Stimulated activated effector memory CD8-positive, alpha-beta T cell treated with anti-CD3 and anti-CD28 coated beads, Interleukin-12 subunit alpha, Interleukin-12 subunit beta, amount 100 ng/mL, for 72 hours (primary cell): ENCODE results near the gene IL20RB.
"Not testable (repeated sequence)": the region's sequence is repeated elsewhere in the genome, so short reads cannot be mapped to it uniquely, and the experiment has no call there.

Experiments
- ATAC-seq: fragments of 150-1000 bp; cut with Tn5 transposase; 2 replicates; pipeline ENCODE4 v1.10.0; 2021
- DNase-seq, 2 donors: peaks; one replicate each; pipeline ENCODE4 v3.0.0; 2021 to 2022; ENCODE audit warnings: low spot score in 2 of 2
- H3K27ac Mint-ChIP-seq: one replicate; pipeline ENCODE4 v1.8.0; 2022; ENCODE audit warnings: mild to moderate bottlenecking, mixed read lengths
- H3K36me3 Mint-ChIP-seq: one replicate; pipeline ENCODE4 v1.8.0; 2022; ENCODE audit warnings: mild to moderate bottlenecking, mixed read lengths
- H3K4me1 Mint-ChIP-seq: one replicate; pipeline ENCODE4 v1.8.0; 2022; ENCODE audit warnings: mixed read lengths
- H3K4me3 Mint-ChIP-seq: one replicate; pipeline ENCODE4 v1.8.0; 2022; ENCODE audit warnings: mild to moderate bottlenecking, mixed read lengths
- H3K9me3 Mint-ChIP-seq: one replicate; pipeline ENCODE4 v1.8.0; 2022; ENCODE audit warnings: mixed read lengths

The IL20RB gene

GRCh38 chr3:136989781-136990524, 32.2 kb downstream of the IL20RB start:
- Mint-ChIP-seq H3K36me3 (no peaks in the 10 kb centered on the region), H3K27ac (no peak overlapping the region), H3K4me3 (no peak overlapping the region), H3K9me3 (no peaks in the 10 kb centered on the region), H3K4me1 (no peaks in the 10 kb centered on the region)
- DNase-seq (no peak), ATAC-seq (no peak)

DNA sequence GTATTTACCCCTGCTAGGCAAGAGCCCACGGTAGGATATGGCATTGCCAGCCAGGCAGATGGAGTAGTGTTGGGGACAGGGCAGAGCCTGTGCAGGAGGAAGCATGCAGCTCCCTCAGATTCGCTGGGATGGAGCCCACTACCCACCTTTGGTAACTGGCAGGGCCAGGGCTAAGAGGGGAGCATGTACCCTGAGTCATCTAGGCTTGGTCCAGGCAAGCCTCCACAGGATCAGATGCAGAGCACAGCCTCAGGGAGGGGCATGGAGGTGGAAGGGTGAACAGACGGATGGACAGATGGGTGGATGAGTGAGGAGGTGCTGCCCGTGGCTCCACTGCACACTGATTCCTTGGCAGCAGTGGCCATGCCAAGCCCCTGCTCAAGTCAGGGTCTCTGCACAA, 33.0 kb downstream of the IL20RB start:
- ATAC-seq (no peak), DNase-seq (no peak)
- H3K4me1 Mint-ChIP-seq, result no peaks in the 10 kb centered on the region
- H3K36me3 Mint-ChIP-seq, result no peaks in the 10 kb centered on the region
- H3K4me3 Mint-ChIP-seq, result no peak overlapping the region
- no peaks in the 10 kb centered on the region for H3K9me3 Mint-ChIP-seq
- no peak overlapping the region for H3K27ac Mint-ChIP-seq

GRCh38 chr3:136992115-136992514, 34.3 kb downstream of the IL20RB start:
- no peaks in the 10 kb centered on the region for H3K36me3 Mint-ChIP-seq
- no peak overlapping the region for H3K27ac Mint-ChIP-seq
- no peak overlapping the region for H3K4me3 Mint-ChIP-seq
- DNase-seq, result no peak
- no peak for ATAC-seq
- H3K9me3 Mint-ChIP-seq, result no peaks in the 10 kb centered on the region
- no peaks in the 10 kb centered on the region for H3K4me1 Mint-ChIP-seq

GRCh38 chr3:136994772-136995516, 37.2 kb downstream of the IL20RB start:
- no peak for ATAC-seq
- H3K36me3 Mint-ChIP-seq, result no peaks in the 10 kb centered on the region
- no peak overlapping the region for H3K4me3 Mint-ChIP-seq
- DNase-seq, result no peak
- peak overlapping the region; percentile 54 for H3K27ac Mint-ChIP-seq
- no peaks in the 10 kb centered on the region for H3K4me1 Mint-ChIP-seq
- H3K9me3 Mint-ChIP-seq, result no peaks in the 10 kb centered on the region

- Mint-ChIP-seq H3K4me3 (no peak overlapping the region), H3K36me3 (no peaks in the 10 kb centered on the region), H3K27ac (peak overlapping the region; percentile 54), H3K9me3 (no peaks in the 10 kb centered on the region), H3K4me1 (no peaks in the 10 kb centered on the region)
- DNase-seq, result no peak
- ATAC-seq, result no peak
Observed at GRCh38 chr3:136995652-136996051, 37.9 kb downstream of the IL20RB start.

GRCh38 chr3:137000039-137000438, 42.3 kb downstream of the IL20RB start:
- Mint-ChIP-seq H3K36me3 (no peaks in the 10 kb centered on the region), H3K4me3 (no peak overlapping the region), H3K9me3 (no peaks in the 10 kb centered on the region), H3K27ac (no peak overlapping the region), H3K4me1 (no peaks in the 10 kb centered on the region)
- ATAC-seq, result no peak
- DNase-seq, result no peak

- H3K4me3 Mint-ChIP-seq, DNase-seq: not testable (repeated sequence)
Observed at GRCh38 chr3:137007376-137007775, 49.6 kb downstream of the IL20RB start.

GRCh38 chr3:137008131-137008530, 50.3 kb downstream of the IL20RB start:
- Mint-ChIP-seq H3K27ac (no peak overlapping the region), H3K9me3 (no peaks in the 10 kb centered on the region), H3K4me1 (peaks cover 6% of the 10 kb centered on the region), H3K36me3 (no peaks in the 10 kb centered on the region), H3K4me3 (no peak overlapping the region)
- no peak for DNase-seq
- no peak for ATAC-seq

More at GRCh38 chr3:137007376-137007775, 49.6 kb downstream of the IL20RB start:
- H3K27ac Mint-ChIP-seq, ATAC-seq, H3K36me3 Mint-ChIP-seq, H3K9me3 Mint-ChIP-seq, H3K4me1 Mint-ChIP-seq: not testable (repeated sequence)

GRCh38 chr3:137008976-137009375, 51.2 kb downstream of the IL20RB start:
- ATAC-seq, result no peak
- Mint-ChIP-seq H3K4me1 (peaks cover 11% of the 10 kb centered on the region), H3K9me3 (no peaks in the 10 kb centered on the region), H3K27ac (peak overlapping the region; percentile 27), H3K4me3 (no peak overlapping the region), H3K36me3 (no peaks in the 10 kb centered on the region)
- no peak for DNase-seq

DNA sequence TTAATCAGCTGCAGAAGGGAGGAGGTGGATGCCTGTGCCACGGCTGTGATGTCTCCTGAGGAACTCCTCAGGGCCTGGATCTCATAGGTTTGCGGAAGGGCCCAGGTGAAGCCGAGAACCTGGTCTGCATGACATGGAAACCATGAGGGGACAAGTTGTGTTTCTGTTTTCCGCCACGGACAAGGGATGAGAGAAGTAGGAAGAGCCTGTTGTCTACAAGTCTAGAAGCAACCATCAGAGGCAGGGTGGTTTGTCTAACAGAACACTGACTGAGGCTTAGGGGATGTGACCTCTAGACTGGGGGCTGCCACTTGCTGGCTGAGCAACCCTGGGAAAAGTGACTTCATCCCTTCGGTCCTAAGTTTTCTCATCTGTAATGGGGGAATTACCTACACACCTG, 52.4 kb downstream of the IL20RB start:
- Mint-ChIP-seq H3K36me3 (no peaks in the 10 kb centered on the region), H3K27ac (peak overlapping the region; percentile 27), H3K4me1 (peaks cover 17% of the 10 kb centered on the region), H3K4me3 (no peak overlapping the region), H3K9me3 (no peaks in the 10 kb centered on the region)
- ATAC-seq (no peak), DNase-seq (no peak)

- H3K4me3 Mint-ChIP-seq, result no peak overlapping the region
- peak overlapping the region; percentile 38 for H3K27ac Mint-ChIP-seq
- ATAC-seq (no peak), DNase-seq (no peak)
- peaks cover 17% of the 10 kb centered on the region for H3K4me1 Mint-ChIP-seq
- H3K9me3 Mint-ChIP-seq, result no peaks in the 10 kb centered on the region
- H3K36me3 Mint-ChIP-seq, result no peaks in the 10 kb centered on the region
Observed at GRCh38 chr3:137011153-137011552, 53.4 kb downstream of the IL20RB start.

GRCh38 chr3:137012097-137012501, 54.3 kb downstream of the IL20RB start:
- no peak for ATAC-seq
- Mint-ChIP-seq H3K4me3 (no peak overlapping the region), H3K9me3 (no peaks in the 10 kb centered on the region), H3K4me1 (peaks cover 17% of the 10 kb centered on the region), H3K36me3 (no peaks in the 10 kb centered on the region), H3K27ac (peak overlapping the region; percentile 38)
- no peak for DNase-seq

- H3K4me3 Mint-ChIP-seq, result peak overlapping the region; percentile 58
- H3K27ac Mint-ChIP-seq, result peak overlapping the region; percentile 4
- H3K9me3 Mint-ChIP-seq, result no peaks in the 10 kb centered on the region
- peaks cover 17% of the 10 kb centered on the region for H3K4me1 Mint-ChIP-seq
- DNase-seq (peak; percentile 81 to 89), ATAC-seq (peak; percentile 82)
- no peaks in the 10 kb centered on the region for H3K36me3 Mint-ChIP-seq
Observed at GRCh38 chr3:137013951-137014688, 56.3 kb downstream of the IL20RB start.

GRCh38 chr3:137017316-137017715, 59.5 kb downstream of the IL20RB start:
- DNase-seq, ATAC-seq, H3K27ac Mint-ChIP-seq, H3K36me3 Mint-ChIP-seq, H3K4me3 Mint-ChIP-seq, H3K9me3 Mint-ChIP-seq: not testable (repeated sequence)
- peaks cover 11% of the 10 kb centered on the region for H3K4me1 Mint-ChIP-seq

GRCh38 chr3:137020315-137020714, 62.5 kb downstream of the IL20RB start:
- Mint-ChIP-seq H3K4me3 (no peak overlapping the region), H3K4me1 (no peaks in the 10 kb centered on the region), H3K9me3 (no peaks in the 10 kb centered on the region), H3K27ac (no peak overlapping the region), H3K36me3 (no peaks in the 10 kb centered on the region)
- DNase-seq, result no peak
- ATAC-seq, result no peak
